DND-41 (cell line): ENCODE measurements around the gene LIMS2.

Source experiments
- CTCF ChIP-seq: IDR thresholded peaks from 2 replicates; pipeline ENCODE4 v1.5.1; 2012; ENCODE audit warnings: borderline replicate concordance, low read length, moderate library complexity, mild to moderate bottlenecking; ENCODE audit not compliant: poor library complexity, severe bottlenecking; ENCODE audit errors: extremely low read depth
- EZH2 ChIP-seq: IDR thresholded peaks from 3 replicates; pipeline ENCODE4 v1.6.1; 2012; ENCODE audit warnings: borderline replicate concordance, low read depth, mild to moderate bottlenecking, moderate library complexity, low read length, inconsistent platforms; ENCODE audit not compliant: severe bottlenecking

- no peak for TF ChIP-seq CTCF
- TF ChIP-seq EZH2: no peak
Measured at GRCh38 chr2:127624756-127625571, 50.4 kb downstream of the LIMS2 start.
